ENCODE results near the gene GSTK1. TPM values are rescaled to one million over a fixed set of nuclear protein-coding genes. Genes with fewer than 3 reads are reported as not detected.

The GSTK1 gene
- total and polyA plus RNA-seq, 2 of the 8 experiments (the other 6 are each of a cell fraction or from before 2014, with no cell fraction given) = 25.5 to 32.5 TPM

GRCh38 chr7:143255564-143255963 is 7.7 kb upstream of the GSTK1 start:
- no peak overlapping the region for H3K18ac ChIP-seq (ENCODE audit: extremely low read depth, low read length)
- H3K27me3 ChIP-seq (replicated peaks in 1 of 4; ENCODE audit: control insufficient read depth in 3 of 4, extremely low read depth in 1 of 4, insufficient read depth in 3 of 4, low read length in 3 of 4) = no peaks in the 10 kb centered on the region
- no peak overlapping the region for H2AK5ac ChIP-seq (ENCODE audit: low read depth, low read length)
- H3K79me1 ChIP-seq (ENCODE audit: low read depth, low read length) = no peaks in the 10 kb centered on the region
- no peak overlapping the region for H3K23ac ChIP-seq (ENCODE audit: insufficient read length)
- no peak overlapping the region for H2BK15ac ChIP-seq (ENCODE audit: low read length)
- H2BK12ac ChIP-seq (ENCODE audit: low read depth, low read length) = no peak overlapping the region
- H3K36me3 ChIP-seq (ENCODE audit: control insufficient read depth in 2 of 4, insufficient read depth in 4 of 4, low read length in 3 of 4) = no peaks in the 10 kb centered on the region
- no peak overlapping the region for H4K5ac ChIP-seq (ENCODE audit: insufficient read length, low read depth, low read length)
- no peak overlapping the region for H3K9ac ChIP-seq (replicated peaks in 1 of 4; ENCODE audit: extremely low read depth in 1 of 4, low read depth in 3 of 4, low read length in 3 of 4)
- no peak overlapping the region for H3K4ac ChIP-seq (replicated peaks; ENCODE audit: insufficient read length, low read depth, low read length)
- no peak overlapping the region for H2AFZ ChIP-seq (ENCODE audit: low read length)
- no peak for TF ChIP-seq ATF2 (IDR thresholded peaks at IDR 0.05; ENCODE audit: low read length)
- TF ChIP-seq BACH1 (IDR thresholded peaks at IDR 0.05; ENCODE audit: low read length) = no peak
- TF ChIP-seq TAF1 (IDR thresholded peaks at IDR 0.05; ENCODE audit: low read depth, low read length) = no peak
- no peak for TF ChIP-seq HDAC2 (IDR thresholded peaks at IDR 0.05; ENCODE audit: borderline replicate concordance in 1 of 2, low read depth in 2 of 2, low read length in 2 of 2)
- no peak for TF ChIP-seq JUND (IDR thresholded peaks at IDR 0.05; ENCODE audit: low read length)
- TF ChIP-seq SIRT6 (IDR thresholded peaks at IDR 0.05; ENCODE audit: low read length) = no peak
- TF ChIP-seq KDM4A (IDR thresholded peaks at IDR 0.05; ENCODE audit: low read depth, low read length, severe bottlenecking) = no peak
- no peak overlapping the region for H2BK120ac ChIP-seq (replicated peaks; ENCODE audit: low read depth, low read length)
- CTCF ChIA-PET (ENCODE audit: partially characterized antibody) = interaction anchor here (0.6 to 5.3 kb wide), 14 partner anchors 9 to 946 kb away, joined by 3 to 35 read pairs (median 5); partner anchors contain the start of gene CASP2
- H4K91ac ChIP-seq (replicated peaks; ENCODE audit: insufficient read length, low read length) = no peak overlapping the region
- H3K9me3 ChIP-seq (ENCODE audit: insufficient read depth in 2 of 2, low read depth in 1 of 2, low read length in 1 of 2) = no peaks in the 10 kb centered on the region
- no peak overlapping the region for H4K8ac ChIP-seq (ENCODE audit: extremely low read depth, insufficient read depth, low read length)
- no peak for FAIRE-seq
- DNase-seq (ENCODE audit: low read depth in 1 of 2, low spot score in 2 of 2) = no peak
- H3K4me3 ChIP-seq (ENCODE audit: extremely low read depth in 1 of 4, insufficient read depth in 2 of 4, low read depth in 3 of 4, low read length in 4 of 4) = no peak overlapping the region
- no peaks in the 10 kb centered on the region for H3K79me2 ChIP-seq (ENCODE audit: control insufficient read depth in 1 of 2, insufficient read depth in 2 of 2, low read length in 2 of 2)
- H2BK20ac ChIP-seq (ENCODE audit: low read length) = no peak overlapping the region
- H4K20me1 ChIP-seq (replicated peaks in 1 of 2; ENCODE audit: control insufficient read depth in 1 of 2, insufficient read depth in 2 of 2, low read length in 2 of 2) = no peaks in the 10 kb centered on the region
- H3K14ac ChIP-seq (ENCODE audit: insufficient read length) = no peak overlapping the region
- H2BK5ac ChIP-seq (ENCODE audit: low read depth, low read length) = no peak overlapping the region
- no peaks in the 10 kb centered on the region for H3K23me2 ChIP-seq (ENCODE audit: low read depth, low read length)
- H3K27ac ChIP-seq (ENCODE audit: low read depth, low read length) = no peak overlapping the region
- POLR2A ChIA-PET (ENCODE audit: partially characterized antibody) = no interaction called here
- no peak overlapping the region for H3K56ac ChIP-seq (replicated peaks; ENCODE audit: insufficient read length, low read depth, low read length)
- no peak overlapping the region for H3K4me2 ChIP-seq (ENCODE audit: insufficient read depth in 1 of 2, low read depth in 2 of 2, low read length in 2 of 2)
- 90% methylated on average over 3 of the region's 3 CpGs; no CpG with 5 or more reads in 1 of the 2 experiments for WGBS, 2 experiments (ENCODE audit: extremely low coverage in 1 of 2, insufficient coverage in 1 of 2, insufficient read length in 1 of 2, insufficient replicate concordance in 2 of 2, low coverage in 1 of 2, low lambda C conversion rate in 2 of 2, missing lambda C conversion rate in 1 of 2)
- no peaks in the 10 kb centered on the region for H3K4me1 ChIP-seq (replicated peaks in 1 of 4; ENCODE audit: control insufficient read depth in 3 of 4, insufficient read depth in 4 of 4, low read length in 3 of 4)
